IPS-20b (cell line): ENCODE measurements around the gene HPS4.

Experiments used
- H3K27ac ChIP-seq: one replicate; pipeline ENCODE4 v1.5.1; 2013; ENCODE audit warnings: low read length
- H3K27me3 ChIP-seq: 2 replicates; pipeline ENCODE4 v1.6.1; 2013; ENCODE audit warnings: mild to moderate bottlenecking, low read length, inconsistent platforms; ENCODE audit not compliant: insufficient read depth
- H3K36me3 ChIP-seq: 2 replicates; pipeline ENCODE4 v1.6.1; 2013; ENCODE audit warnings: low read depth, mild to moderate bottlenecking, inconsistent platforms, low read length, moderate library complexity; ENCODE audit not compliant: insufficient read depth
- H3K4me1 ChIP-seq: 2 replicates; pipeline ENCODE4 v1.6.1; 2013; ENCODE audit warnings: mild to moderate bottlenecking, control low read depth, inconsistent platforms, low read length, moderate library complexity; ENCODE audit not compliant: insufficient read depth
- H3K4me3 ChIP-seq: 2 replicates; pipeline ENCODE4 v1.5.1; 2013; ENCODE audit warnings: mild to moderate bottlenecking, low read length, inconsistent platforms
- H3K9ac ChIP-seq: 2 replicates; pipeline ENCODE4 v1.6.1; 2013; ENCODE audit warnings: low read depth, mild to moderate bottlenecking, inconsistent platforms, low read length, moderate library complexity
- H3K9me3 ChIP-seq: 2 replicates; pipeline ENCODE4 v1.6.1; 2013; ENCODE audit warnings: mild to moderate bottlenecking, low read depth, low read length, inconsistent platforms; ENCODE audit not compliant: insufficient read depth

The HPS4 gene

GRCh38 chr22:26435327-26436093 lies 48.1 kb downstream of the HPS4 start:
- Histone ChIP-seq H3K9me3 (no peaks in the 10 kb centered on the region), H3K27me3 (peaks cover 6% of the 10 kb centered on the region), H3K4me3 (no peak overlapping the region), H3K36me3 (peaks cover 15% of the 10 kb centered on the region; the same call in 1 of the 2 replicates), H3K4me1 (no peaks in the 10 kb centered on the region), H3K27ac (no peak overlapping the region), H3K9ac (no peak overlapping the region)

- Histone ChIP-seq H3K9me3 (no peaks in the 10 kb centered on the region), H3K27me3 (peaks cover 17% of the 10 kb centered on the region), H3K9ac (no peak overlapping the region), H3K4me3 (no peak overlapping the region), H3K36me3 (peaks cover 15% of the 10 kb centered on the region; the same call in 1 of the 2 replicates), H3K4me1 (no peaks in the 10 kb centered on the region), H3K27ac (no peak overlapping the region)
These were observed 49.8 kb downstream of the HPS4 start for GRCh38 chr22:26433805-26434204.

- Histone ChIP-seq H3K9me3 (no peaks in the 10 kb centered on the region), H3K9ac (no peak overlapping the region), H3K27me3 (peaks cover 25% of the 10 kb centered on the region), H3K4me3 (no peak overlapping the region), H3K36me3 (peaks cover 15% of the 10 kb centered on the region; the same call in 1 of the 2 replicates), H3K4me1 (no peaks in the 10 kb centered on the region), H3K27ac (no peak overlapping the region)
These were observed 50.8 kb downstream of the HPS4 start for GRCh38 chr22:26432619-26433311.

GRCh38 chr22:26431261-26431995 lies 52.2 kb downstream of the HPS4 start:
- Histone ChIP-seq H3K27ac (no peak overlapping the region), H3K9ac (no peak overlapping the region), H3K36me3 (peaks cover 15% of the 10 kb centered on the region; the same call in 1 of the 2 replicates), H3K4me1 (no peaks in the 10 kb centered on the region), H3K27me3 (peaks cover 35% of the 10 kb centered on the region), H3K9me3 (no peaks in the 10 kb centered on the region), H3K4me3 (no peak overlapping the region)

- no peak overlapping the region for H3K27ac ChIP-seq
- H3K9ac ChIP-seq, result no peak overlapping the region
- H3K4me3 ChIP-seq, result 0 out of 2 replicates have a peak overlapping the region, but pooled peaks have one; percentile 92
These were observed 53.0 kb downstream of the HPS4 start for GRCh38 chr22:26430600-26430999.

GRCh38 chr22:26429458-26430286 lies 53.9 kb downstream of the HPS4 start:
- H3K27ac ChIP-seq, result no peak overlapping the region
- H3K9me3 ChIP-seq, result no peaks in the 10 kb centered on the region
- H3K9ac ChIP-seq, result peak overlapping the region; percentile 76; the same call in 1 of the 2 replicates
- H3K4me3 ChIP-seq, result peak overlapping the region; percentile 92
- no peaks in the 10 kb centered on the region for H3K4me1 ChIP-seq
- H3K36me3 ChIP-seq, result peaks cover 8% of the 10 kb centered on the region; the same call in 1 of the 2 replicates
- peaks cover 41% of the 10 kb centered on the region for H3K27me3 ChIP-seq

More at GRCh38 chr22:26430600-26430999, 53.0 kb downstream of the HPS4 start:
- H3K27me3 ChIP-seq, result peaks cover 41% of the 10 kb centered on the region
- H3K4me1 ChIP-seq, result no peaks in the 10 kb centered on the region
- peaks cover 15% of the 10 kb centered on the region; the same call in 1 of the 2 replicates for H3K36me3 ChIP-seq
- H3K9me3 ChIP-seq, result no peaks in the 10 kb centered on the region

- Histone ChIP-seq H3K27me3 (peaks cover 41% of the 10 kb centered on the region), H3K9ac (peak within 1 kb of the TSS; percentile 76; the same call in 1 of the 2 replicates), H3K4me3 (peak within 1 kb of the TSS; percentile 92), H3K4me1 (no peaks in the 10 kb centered on the region), H3K36me3 (no peaks in the 10 kb centered on the region), H3K9me3 (no peaks in the 10 kb centered on the region), H3K27ac (no peak within 1 kb of the TSS)
These were observed 54.8 kb downstream of the HPS4 start, which contains the start of gene ASPHD2 for GRCh38 chr22:26428515-26429457. TSS of gene ASPHD2 (plus strand) at chr22:26429260. CDS start at chr22:26433616, 4,356 bp downstream.

- Histone ChIP-seq H3K27me3 (peaks cover 41% of the 10 kb centered on the region), H3K4me1 (no peaks in the 10 kb centered on the region), H3K36me3 (no peaks in the 10 kb centered on the region), H3K9ac (no peak overlapping the region), H3K27ac (no peak overlapping the region), H3K9me3 (peaks cover 6% of the 10 kb centered on the region), H3K4me3 (no peak overlapping the region)
These were observed 56.7 kb downstream of the HPS4 start for GRCh38 chr22:26426924-26427323.

GRCh38 chr22:26418620-26419019 lies 65.0 kb downstream of the HPS4 start:
- no peak overlapping the region for H3K27ac ChIP-seq
- peaks cover 18% of the 10 kb centered on the region for H3K4me1 ChIP-seq
- peaks cover 6% of the 10 kb centered on the region for H3K9me3 ChIP-seq
- H3K4me3 ChIP-seq, result no peak overlapping the region
- no peaks in the 10 kb centered on the region for H3K27me3 ChIP-seq
- H3K9ac ChIP-seq, result no peak overlapping the region
- no peaks in the 10 kb centered on the region for H3K36me3 ChIP-seq

- H3K27me3 ChIP-seq, result peaks cover under 1% of the 10 kb centered on the region; the same call in 1 of the 2 replicates
- H3K9me3 ChIP-seq, result no peaks in the 10 kb centered on the region
- H3K27ac ChIP-seq, result no peak overlapping the region
- no peak overlapping the region for H3K9ac ChIP-seq
- no peaks in the 10 kb centered on the region for H3K36me3 ChIP-seq
- H3K4me3 ChIP-seq, result no peak overlapping the region
- peaks cover 18% of the 10 kb centered on the region for H3K4me1 ChIP-seq
These were observed 66.2 kb downstream of the HPS4 start for GRCh38 chr22:26417406-26417805.
